Stimulated activated CD4-positive, alpha-beta T cell treated with anti-CD3 and anti-CD28 coated beads, Interleukin-1b, Interleukin-23, amount 100 ng/mL, for 24 hours (primary cell): ENCODE results near the gene APOBEC4.
"Not testable (repeated sequence)": the region's sequence is repeated elsewhere in the genome, so short reads cannot be mapped to it uniquely, and the experiment has no call there.

Experiments
- DNase-seq, 4 experiments: peaks; one replicate each; pipeline ENCODE4 v3.0.0-alpha.2; 2020; ENCODE audit warnings: low read depth in 4 of 4, low spot score in 1 of 4

APOBEC4 gene

GRCh38 chr1:183652547-183653461, at the start of gene APOBEC4:
APOBEC4 (minus strand) TSS chr1:183653316; CDS start chr1:183648781, 4,535 bp downstream.
- no peak for DNase-seq

DNA sequence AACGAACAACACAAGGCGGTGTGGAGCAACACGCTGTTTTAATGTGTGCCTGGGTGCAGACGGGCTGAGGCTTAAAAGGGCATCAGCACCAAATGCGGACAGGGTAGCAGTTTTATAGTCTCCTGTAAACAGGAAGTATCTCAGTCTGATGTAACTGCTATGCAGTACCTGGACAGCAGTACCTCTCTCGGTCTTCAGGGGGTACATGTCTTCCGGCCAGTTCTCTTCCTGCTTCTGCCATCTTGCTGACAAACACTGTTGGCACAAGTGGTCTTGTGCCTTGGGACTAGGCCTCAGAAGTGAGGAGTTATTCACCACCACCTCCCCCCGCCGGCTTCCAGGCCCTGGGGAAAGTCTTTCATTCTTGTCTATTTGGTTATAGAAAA, 49.7 kb upstream of the APOBEC4 start:
- no peak for DNase-seq

DNA sequence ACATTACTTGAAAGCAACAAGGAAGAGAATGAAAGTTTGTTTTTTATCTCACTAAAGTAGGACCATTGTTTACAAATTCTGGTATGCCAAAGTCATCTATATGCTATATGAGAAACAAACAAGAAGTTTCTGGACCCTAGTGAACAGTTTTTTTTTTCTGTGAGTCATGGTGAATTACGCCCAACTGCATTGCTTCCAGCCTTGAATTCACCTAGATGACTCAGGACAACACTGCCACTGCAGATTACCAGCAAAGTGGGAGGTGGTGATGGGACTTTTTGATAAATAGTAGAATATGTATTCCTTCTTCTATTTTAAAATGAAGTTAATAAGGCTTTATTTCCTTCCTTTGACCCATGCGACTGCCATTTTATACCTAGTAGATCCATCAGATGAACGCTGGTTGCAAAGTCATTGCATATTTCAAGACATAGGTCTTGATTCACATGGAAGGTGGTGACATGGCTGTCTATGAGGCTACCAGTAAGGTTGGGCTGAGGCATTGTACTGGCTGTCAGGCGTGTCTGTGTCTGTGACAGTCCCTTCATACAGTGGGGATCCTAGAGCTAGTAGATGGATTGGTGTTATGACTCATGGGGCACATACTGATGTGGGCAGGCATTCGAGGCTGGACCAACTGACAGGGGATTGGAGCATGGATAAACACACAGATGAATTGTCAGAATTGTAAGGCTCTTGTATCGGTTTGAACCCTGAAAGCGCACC, 49.1 kb upstream of the APOBEC4 start:
- no peak for DNase-seq

- no peak for DNase-seq
These were observed 46.6 kb upstream of the APOBEC4 start for GRCh38 chr1:183699616-183700160.

DNA sequence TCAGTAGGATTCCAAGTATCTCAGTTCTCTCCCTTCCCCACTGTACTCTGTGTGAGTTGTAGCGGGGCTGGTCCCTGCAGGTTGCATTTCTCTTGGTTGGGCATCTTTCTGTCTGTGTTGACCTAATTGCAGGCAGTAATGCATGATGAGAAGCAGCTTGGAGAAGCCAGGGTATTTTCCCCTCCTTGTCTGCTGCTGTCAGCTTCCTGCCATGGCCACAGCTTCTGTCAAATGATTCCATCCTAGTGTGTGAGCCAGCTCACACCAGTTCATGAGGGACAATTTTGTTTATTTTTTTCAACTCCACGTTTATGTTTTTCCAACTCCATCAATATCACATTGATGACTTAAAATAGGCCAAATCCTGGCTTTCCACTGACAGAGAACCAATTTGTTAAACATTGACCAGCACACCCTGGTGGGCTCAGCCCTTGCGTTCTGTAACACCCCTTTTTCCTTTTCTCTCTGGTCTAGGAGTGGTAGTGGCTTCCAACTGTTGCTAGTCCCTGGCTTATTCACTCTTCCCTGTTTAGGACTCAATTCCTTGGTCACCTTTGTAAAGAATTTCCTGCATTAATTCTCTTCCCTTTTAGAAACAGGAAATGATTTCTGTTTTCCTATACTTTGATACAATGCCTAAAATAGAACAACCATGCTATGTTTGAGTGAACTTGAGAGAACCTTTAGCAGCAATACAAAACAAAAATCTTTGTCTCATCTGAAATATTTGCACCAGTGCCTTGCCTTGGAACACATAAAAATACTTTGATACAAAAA, 44.9 kb upstream of the APOBEC4 start:
- DNase-seq: no peak

- no peak for DNase-seq
These were observed 43.9 kb upstream of the APOBEC4 start for GRCh38 chr1:183696981-183697380.

DNA sequence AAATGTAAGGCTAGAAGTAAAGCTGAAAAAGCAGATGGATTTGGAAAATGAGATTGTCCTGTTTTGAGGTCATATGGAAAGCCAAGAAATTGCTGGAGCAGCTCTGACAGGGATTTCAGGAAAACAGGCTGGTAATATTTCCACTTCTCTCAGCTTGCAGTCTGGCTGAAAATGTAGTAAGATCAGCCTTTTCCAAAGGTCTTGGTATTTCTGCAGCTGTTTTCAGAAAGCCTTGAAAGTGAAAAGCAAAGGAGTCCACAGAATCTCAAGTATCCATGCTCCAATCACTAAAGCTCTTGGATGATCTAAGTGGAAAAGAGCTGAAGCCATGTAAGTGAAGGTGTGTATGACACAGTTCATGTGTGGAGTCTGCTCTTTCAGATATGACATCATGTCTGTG, 41.6 kb upstream of the APOBEC4 start:
- DNase-seq: no peak

DNA sequence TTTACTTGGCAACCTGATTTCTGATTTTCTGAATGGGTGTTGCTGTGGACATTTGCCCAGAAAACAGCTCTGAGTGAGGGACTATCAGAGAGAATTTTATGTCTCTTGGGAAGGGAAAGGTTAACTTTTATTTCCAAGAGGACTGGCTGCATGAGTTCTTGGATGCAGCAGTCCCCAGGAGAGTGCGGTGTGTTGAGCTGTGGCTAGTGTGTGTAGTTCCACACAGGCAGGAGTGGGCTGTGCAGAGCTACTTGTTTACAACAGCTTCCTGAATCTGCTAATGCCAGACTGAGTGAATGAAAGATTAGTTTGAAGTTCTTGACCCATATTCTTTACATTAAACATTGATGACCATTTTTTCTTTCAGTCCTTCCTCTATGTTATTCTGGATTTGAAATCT, 41.0 kb upstream of the APOBEC4 start:
- no peak for DNase-seq

- no peak for DNase-seq
These were observed 40.4 kb upstream of the APOBEC4 start for GRCh38 chr1:183693521-183693920.

DNA sequence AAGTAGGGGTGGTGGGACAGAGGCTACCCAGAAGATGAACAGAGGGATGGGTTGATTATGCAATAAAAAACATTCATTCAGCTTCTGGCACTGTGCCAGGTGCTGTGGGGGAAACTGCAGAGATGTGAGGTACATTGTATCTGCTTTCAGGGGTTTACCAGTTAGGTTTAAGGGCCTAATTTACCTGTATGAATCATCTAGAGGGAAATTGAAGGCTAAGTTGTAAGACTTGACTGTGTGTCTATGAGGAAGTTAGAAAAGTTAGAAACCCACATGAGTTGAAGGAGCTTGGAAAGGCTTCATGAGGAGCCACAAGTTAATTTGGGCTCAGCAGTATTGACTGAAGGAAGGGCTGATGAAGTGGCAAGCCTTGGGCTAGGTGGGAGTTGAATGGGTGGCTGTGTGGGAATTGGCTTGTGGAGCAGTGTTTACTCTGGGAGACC, 36.7 kb upstream of the APOBEC4 start:
- no peak for DNase-seq

DNA sequence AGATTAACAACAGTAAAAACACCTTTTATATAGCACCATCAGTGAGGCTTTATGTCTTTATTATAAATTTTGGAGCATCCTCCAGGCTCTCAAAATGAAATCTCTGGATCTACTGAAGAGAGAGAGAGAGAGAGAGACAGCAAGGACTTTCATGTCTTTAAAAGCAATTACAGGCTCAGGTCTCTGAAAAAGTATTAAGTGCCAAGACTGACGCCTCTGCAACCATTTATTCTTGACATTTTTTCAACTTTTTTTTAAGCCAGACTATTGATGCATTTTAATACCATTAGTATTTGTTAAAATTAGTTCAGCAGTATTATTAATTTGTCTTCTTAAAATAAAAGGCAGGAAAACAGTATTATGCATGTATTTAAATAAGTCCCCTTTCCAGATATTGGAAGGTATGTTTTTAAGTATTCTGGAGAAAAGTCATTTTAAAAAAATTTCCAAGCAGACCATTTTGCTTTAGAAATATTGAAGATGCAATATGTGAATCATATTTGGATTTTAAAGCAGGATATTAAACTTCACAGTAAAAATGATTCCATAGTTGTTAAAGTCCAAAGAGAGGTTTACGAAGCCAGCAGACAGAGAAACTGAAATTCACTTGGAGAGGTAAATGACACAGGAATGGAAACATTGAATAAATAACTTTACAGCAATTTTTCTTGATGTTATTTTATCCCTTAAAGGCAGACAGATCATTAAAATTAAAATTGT, 35.4 kb upstream of the APOBEC4 start:
- DNase-seq: no peak

- no peak for DNase-seq
These were observed 34.6 kb upstream of the APOBEC4 start for GRCh38 chr1:183687546-183688304.

GRCh38 chr1:183686229-183686628, 33.1 kb upstream of the APOBEC4 start:
- no peak for DNase-seq

DNA sequence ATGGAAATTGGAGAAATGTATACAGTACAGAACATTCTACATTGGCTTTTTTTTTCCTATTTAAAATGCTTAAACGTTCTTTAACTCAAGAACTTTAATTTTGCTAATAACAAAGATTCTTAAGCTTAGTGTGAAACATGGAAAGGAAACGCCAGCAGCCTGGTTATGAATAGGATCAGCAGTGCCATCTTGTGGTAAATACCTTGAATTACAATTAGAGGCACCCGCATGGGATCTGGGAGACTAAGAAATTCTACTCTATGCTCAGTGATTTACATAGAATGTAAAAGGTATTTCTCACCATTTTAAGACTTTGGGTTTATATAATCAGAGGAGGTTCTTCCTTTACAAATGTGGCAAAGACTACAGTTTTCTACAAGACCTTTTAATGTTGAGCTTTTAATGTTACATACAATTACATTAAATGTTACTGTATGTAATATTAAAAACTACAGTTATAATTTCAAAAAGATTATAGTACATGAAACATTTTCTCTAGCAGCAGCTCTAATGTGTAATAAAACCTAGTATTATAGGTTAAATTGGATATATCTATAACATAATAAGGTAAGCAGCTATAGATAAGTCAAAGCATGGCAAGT, 32.1 kb upstream of the APOBEC4 start:
- DNase-seq: no peak

DNA sequence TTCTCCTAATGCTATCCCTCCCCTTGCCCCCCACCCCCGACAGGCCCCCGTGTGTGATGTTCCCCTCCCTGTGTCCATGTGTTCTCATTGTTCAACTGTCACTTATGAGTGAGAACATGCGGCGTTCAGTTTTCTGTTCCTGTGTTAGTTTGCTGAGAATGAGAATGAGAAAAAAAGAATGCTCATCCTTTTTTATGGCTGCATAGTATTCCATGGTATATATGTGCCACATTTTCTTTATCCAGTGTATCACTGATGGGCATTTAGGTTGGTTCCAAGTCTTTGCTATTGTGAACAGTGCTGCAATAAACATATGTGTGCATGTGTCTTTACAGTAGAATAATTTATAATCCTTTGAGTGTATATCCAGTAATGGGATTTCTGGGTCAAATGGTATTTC, 26.2 kb upstream of the APOBEC4 start:
- DNase-seq: not testable (repeated sequence)

GRCh38 chr1:183678819-183679218, 25.7 kb upstream of the APOBEC4 start:
- DNase-seq: no peak

DNA sequence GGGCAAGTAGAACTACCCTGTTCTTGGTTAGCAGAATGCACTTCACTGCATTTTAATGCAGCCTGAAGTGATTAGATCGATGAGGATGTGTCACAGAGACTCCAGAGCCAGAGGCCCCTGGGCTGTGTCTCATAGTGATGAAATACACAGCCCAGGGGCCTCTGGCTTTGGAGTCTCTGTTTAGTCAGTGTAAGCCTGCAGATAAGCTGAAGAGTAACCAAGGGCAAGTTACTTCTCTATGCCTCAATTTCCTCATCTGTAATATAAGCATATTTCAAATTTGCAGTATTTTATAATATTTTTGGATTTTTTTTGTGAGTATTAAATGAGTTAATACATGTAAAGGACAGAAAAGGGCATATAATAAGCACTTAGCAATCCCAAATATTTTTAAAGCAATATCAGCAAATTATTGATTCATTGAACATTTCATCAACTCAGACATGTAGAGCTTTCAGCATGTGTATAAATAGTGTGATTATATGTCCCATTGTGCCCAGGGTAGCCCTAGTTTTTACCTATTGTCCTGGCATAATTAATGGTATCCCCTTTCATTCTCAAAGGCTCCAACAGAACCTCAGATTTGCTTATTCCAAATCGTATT, 23.6 kb upstream of the APOBEC4 start:
- no peak for DNase-seq

GRCh38 chr1:183675883-183676585, 22.9 kb upstream of the APOBEC4 start:
- no peak for DNase-seq
